CD14-positive monocyte (primary cell): ENCODE measurements around the gene BIK. TPM values are rescaled to one million over a fixed set of nuclear protein-coding genes. Genes with fewer than 3 reads are reported as not detected.

Experiments
- DNase-seq, 3 donors: peaks; one replicate each; pipeline ENCODE4 v3.0.0-alpha.2; 2011 to 2022
- H2AFZ ChIP-seq: 2 replicates; pipeline ENCODE4 v1.6.0; 2012; ENCODE audit warnings: mild to moderate bottlenecking, low read depth, low read length, inconsistent platforms; ENCODE audit not compliant: insufficient read depth, poor library complexity, severe bottlenecking
- H3K27ac ChIP-seq, 2 donors: 1 replicate in 1 of 2; 2 replicates in 1 of 2; pipeline ENCODE4 v1.5.1; 2012 to 2013; ENCODE audit warnings: low read length in 2 of 2, control low read depth in 1 of 2, inconsistent platforms in 1 of 2, low read depth in 1 of 2, mild to moderate bottlenecking in 1 of 2
- H3K27me3 ChIP-seq, 2 donors: one replicate each; pipeline versions ENCODE4 v1.6.0 to v1.6.1; 2011 to 2013; ENCODE audit warnings: low read length in 2 of 2; ENCODE audit not compliant: control insufficient read depth in 2 of 2, insufficient read depth in 2 of 2
- H3K36me3 ChIP-seq, 2 donors: replicated peaks in 1 of 2; 1 replicate in 1 of 2; 2 replicates in 1 of 2; pipeline versions ENCODE4 v1.5.1 to v1.6.1; 2012 to 2013; ENCODE audit warnings: low read length in 2 of 2, control low read depth in 1 of 2, inconsistent platforms in 1 of 2, mild to moderate bottlenecking in 1 of 2; ENCODE audit not compliant: insufficient read depth in 2 of 2, control insufficient read depth in 1 of 2
- H3K4me1 ChIP-seq, 2 donors: 1 replicate in 1 of 2; 2 replicates in 1 of 2; pipeline versions ENCODE4 v1.5.1 to v1.6.1; 2012 to 2013; ENCODE audit warnings: low read length in 2 of 2, control low read depth in 1 of 2, inconsistent platforms in 1 of 2, mild to moderate bottlenecking in 1 of 2, moderate library complexity in 1 of 2; ENCODE audit not compliant: insufficient read depth in 2 of 2, control insufficient read depth in 1 of 2
- H3K4me2 ChIP-seq: replicated peaks from 2 replicates; pipeline ENCODE3; 2012; ENCODE audit warnings: low read length, moderate library complexity, mild to moderate bottlenecking; ENCODE audit not compliant: poor library complexity, severe bottlenecking; ENCODE audit errors: extremely low read depth
- H3K4me3 ChIP-seq, 3 experiments: fragments of 200-600 bp in 1 of 3; sonication (generic) in 1 of 3; replicated peaks in 1 of 3; 1 replicate in 2 of 3; 2 replicates in 1 of 3; pipeline ENCODE4 v1.5.1; 2011 to 2013; ENCODE audit warnings: low read length in 3 of 3, mild to moderate bottlenecking in 3 of 3, control low read depth in 2 of 3, low read depth in 2 of 3, inconsistent platforms in 1 of 3, moderate library complexity in 1 of 3
- H3K79me2 ChIP-seq: 2 replicates; pipeline ENCODE4 v1.6.0; 2012; ENCODE audit warnings: mild to moderate bottlenecking, control low read depth, inconsistent platforms, low read length, moderate library complexity; ENCODE audit not compliant: insufficient read depth
- H3K9ac ChIP-seq: 2 replicates; pipeline ENCODE4 v1.6.0; 2017; ENCODE audit warnings: low read length, mild to moderate bottlenecking; ENCODE audit not compliant: insufficient read depth, poor library complexity, severe bottlenecking
- H3K9me3 ChIP-seq, 2 donors: replicated peaks in 1 of 2; 1 replicate in 1 of 2; 2 replicates in 1 of 2; pipeline versions ENCODE4 v1.5.1 to v1.6.1; 2012 to 2013; ENCODE audit warnings: low read length in 2 of 2, control low read depth in 1 of 2; ENCODE audit not compliant: control insufficient read depth in 1 of 2, insufficient read depth in 1 of 2
- H4K20me1 ChIP-seq: 2 replicates; pipeline ENCODE4 v1.6.0; 2012; ENCODE audit warnings: mild to moderate bottlenecking, low read length, control low read depth, moderate library complexity; ENCODE audit not compliant: insufficient read depth
- H3K27ac Mint-ChIP-seq, 7 donors: one replicate each; pipeline ENCODE4 v1.8.0; 2020; ENCODE audit warnings: mild to moderate bottlenecking in 7 of 7, mixed read lengths in 7 of 7, moderate library complexity in 6 of 7, inconsistent platforms in 2 of 7
- H3K27me3 Mint-ChIP-seq, 3 donors: one replicate each; pipeline ENCODE4 v1.8.0; 2021 to 2022; ENCODE audit warnings: low read depth in 3 of 3, mild to moderate bottlenecking in 3 of 3, mixed read lengths in 3 of 3, moderate library complexity in 3 of 3, inconsistent platforms in 1 of 3
- H3K36me3 Mint-ChIP-seq, 2 donors: one replicate each; pipeline ENCODE4 v1.8.0; 2020; ENCODE audit warnings: mixed read lengths in 2 of 2, inconsistent platforms in 1 of 2, mild to moderate bottlenecking in 1 of 2
- H3K4me1 Mint-ChIP-seq: one replicate; pipeline ENCODE4 v1.8.0; 2020; ENCODE audit warnings: mild to moderate bottlenecking, mixed read lengths
- H3K4me3 Mint-ChIP-seq, 2 donors: one replicate each; pipeline ENCODE4 v1.8.0; 2020; ENCODE audit warnings: mild to moderate bottlenecking in 2 of 2, mixed read lengths in 2 of 2, moderate library complexity in 1 of 2
- H3K9me3 Mint-ChIP-seq, 7 donors: one replicate each; pipeline ENCODE4 v1.8.0; 2020 to 2022; ENCODE audit warnings: mixed read lengths in 7 of 7, mild to moderate bottlenecking in 6 of 7, moderate library complexity in 6 of 7, inconsistent platforms in 2 of 7
- CTCF ChIP-seq: fragments of 200-600 bp; IDR thresholded peaks from one replicate; pipeline ENCODE4 v1.8.0; 2022; ENCODE audit warnings: antibody characterized with exemption, mild to moderate bottlenecking
- WGBS: methylation state at CpG from one replicate; pipeline ENCODE4 v1.1.5; 2013; ENCODE audit warnings: missing lambda C conversion rate; ENCODE audit not compliant: insufficient coverage; 5-methylcytosine and 5-hydroxymethylcytosine counted together
- intact Hi-C, 2 donors: fragments of 100-400 bp; cut with micrococcal nuclease; formaldehyde crosslinking; loops; one replicate each; pipeline versions ENCODE4 v1.15.0 to v1.15.1; 2023
- polyA plus RNA-seq, 3 donors: library from polyadenylated mRNA; depleted of rRNA in 1 of 3; unstranded in 2 of 3; stranded (reverse) in 1 of 3; fragments of 300-500 nt in 2 of 3; fragments of >200 nt in 1 of 3; fragmentation: Illumina TruSeq in 2 of 3; gene quantifications; 1 replicate in 2 of 3; 2 replicates in 1 of 3; pipeline ENCODE4 v1.2.3, GENCODE V29; 2012 to 2021

The BIK gene
- polyA plus RNA-seq, 3 donors: 0.96 to 3.1 (median 3.1) TPM

- intact Hi-C loops: no loop called here
- H3K9me3 ChIP-seq: no peaks in the 10 kb centered on the region
- no peak overlapping the region for H2AFZ ChIP-seq
- H3K27ac Mint-ChIP-seq: peak overlapping the region in 3 of 7 donors; percentile 28 to 81 (median 42)
- H3K27ac ChIP-seq: peak overlapping the region in 1 of 2 donors; percentile 62
- peaks cover 44 to 45% of the 10 kb centered on the region in 2 donors for H3K4me1 ChIP-seq
- H3K4me2 ChIP-seq: no peak overlapping the region
- 97% methylated on average over 20 of the region's 24 CpGs for WGBS
- peaks cover 37% of the 10 kb centered on the region for H3K79me2 ChIP-seq
- peaks cover 38 to 79% of the 10 kb centered on the region in 2 donors for H3K36me3 Mint-ChIP-seq
- peaks cover 44% of the 10 kb centered on the region for H3K4me1 Mint-ChIP-seq
- DNase-seq: no peak
- no peak for TF ChIP-seq CTCF
- peaks cover 0 to 3% (median 0%) of the 10 kb centered on the region in 3 donors for H3K27me3 Mint-ChIP-seq
- no peak overlapping the region for H3K4me3 ChIP-seq
- peaks cover 0 to 2% (median 0%) of the 10 kb centered on the region in 7 donors for H3K9me3 Mint-ChIP-seq
- H3K9ac ChIP-seq: no peak overlapping the region
- peaks cover 75% of the 10 kb centered on the region for H4K20me1 ChIP-seq
- peaks cover 42 to 80% of the 10 kb centered on the region in 2 donors for H3K36me3 ChIP-seq
- no peak overlapping the region for H3K4me3 Mint-ChIP-seq
- H3K27me3 ChIP-seq: no peaks in the 10 kb centered on the region
Observed at GRCh38 chr22:43162412-43163150, 52.0 kb downstream of the BIK start.

- Mint-ChIP-seq H3K4me1 (peaks cover 37% of the 10 kb centered on the region), H3K36me3 (peaks cover 45 to 86% of the 10 kb centered on the region in 2 donors), H3K27ac (peak overlapping the region in 6 of 7 donors; percentile 35 to 89 (median 80)), H3K4me3 (peak overlapping the region in 1 of 2 donors; percentile 54), H3K27me3 (peaks cover 0 to 3% (median 0%) of the 10 kb centered on the region in 3 donors), H3K9me3 (peaks cover 0 to 2% (median 0%) of the 10 kb centered on the region in 7 donors)
- H3K4me1 ChIP-seq: peaks cover 37 to 38% of the 10 kb centered on the region in 2 donors
- H3K79me2 ChIP-seq: peaks cover 29% of the 10 kb centered on the region
- H3K36me3 ChIP-seq: peaks cover 47 to 86% of the 10 kb centered on the region in 2 donors
- no peak for DNase-seq
- no peak for TF ChIP-seq CTCF
- WGBS: 94% methylated on average over 16 of the region's 18 CpGs
- H3K9me3 ChIP-seq: no peaks in the 10 kb centered on the region
- peaks cover 67% of the 10 kb centered on the region for H4K20me1 ChIP-seq
- no peak overlapping the region for H3K4me2 ChIP-seq
- H3K27ac ChIP-seq: peak overlapping the region; percentile 52 to 62
- intact Hi-C loops: no loop called here
- H3K27me3 ChIP-seq: no peaks in the 10 kb centered on the region
- H3K4me3 ChIP-seq: no peak overlapping the region
- H3K9ac ChIP-seq: no peak overlapping the region
- no peak overlapping the region for H2AFZ ChIP-seq
Observed at GRCh38 chr22:43163241-43163795, 52.8 kb downstream of the BIK start.
